Natural killer cell treated with Interleukin-12 subunit alpha and Interleukin-12 subunit beta and Interleukin-15 and Interleukin-18, amount 100 ng/mL, for 72 hours (primary cell): ENCODE measurements around the gene SEC62. TPM values are rescaled to one million over a fixed set of nuclear protein-coding genes. Genes with fewer than 3 reads are reported as not detected.

ENCODE experiments used
- ATAC-seq, 2 donors: fragments of 150-1000 bp; cut with Tn5 transposase in 1 of 2; sonication (Bioruptor Pico), chemical (Tn5 transposase) in 1 of 2; 2 replicates each; pipeline ENCODE4 v1.10.0; 2021
- DNase-seq: peaks from one replicate; pipeline ENCODE4 v3.0.0; 2022; ENCODE audit warnings: low spot score
- H3K27ac Mint-ChIP-seq, 2 donors: 1 replicate in 1 of 2; 2 replicates in 1 of 2; pipeline ENCODE4 v1.8.0; 2022; ENCODE audit warnings: mixed read lengths in 2 of 2, mild to moderate bottlenecking in 1 of 2, moderate library complexity in 1 of 2
- H3K27me3 Mint-ChIP-seq, 2 donors: 1 replicate in 1 of 2; 2 replicates in 1 of 2; pipeline ENCODE4 v1.8.0; 2022; ENCODE audit warnings: mixed read lengths in 2 of 2
- H3K36me3 Mint-ChIP-seq: one replicate; pipeline ENCODE4 v1.8.0; 2022; ENCODE audit warnings: mixed read lengths
- H3K4me1 Mint-ChIP-seq, 2 donors: 1 replicate in 1 of 2; 2 replicates in 1 of 2; pipeline ENCODE4 v1.8.0; 2022; ENCODE audit warnings: low read depth in 2 of 2, mixed read lengths in 2 of 2, mild to moderate bottlenecking in 1 of 2
- H3K4me3 Mint-ChIP-seq: one replicate; pipeline ENCODE4 v1.8.0; 2022; ENCODE audit warnings: mixed read lengths
- H3K9me3 Mint-ChIP-seq: 2 replicates; pipeline ENCODE4 v1.8.0; 2022; ENCODE audit warnings: mixed read lengths
- total RNA-seq, 2 donors: library from RNA; stranded (reverse); gene quantifications; one replicate each; pipeline ENCODE4 v1.2.3, GENCODE V29; 2022

SEC62 gene
- total RNA-seq, 2 donors from 2014 or later = 51.2 to 68.9 TPM

- DNase-seq (no peak), ATAC-seq (no peak)
- H3K4me3 Mint-ChIP-seq = no peak overlapping the region
- H3K36me3 Mint-ChIP-seq = no peaks in the 10 kb centered on the region
- no peak overlapping the region for H3K27ac Mint-ChIP-seq
- H3K4me1 Mint-ChIP-seq = no peaks in the 10 kb centered on the region
- H3K27me3 Mint-ChIP-seq = peaks cover 21 to 27% of the 10 kb centered on the region in 2 donors
- no peaks in the 10 kb centered on the region for H3K9me3 Mint-ChIP-seq
Observed at GRCh38 chr3:169952045-169952444, 14.6 kb upstream of the SEC62 start.

- H3K4me1 Mint-ChIP-seq = no peaks in the 10 kb centered on the region
- H3K27me3 Mint-ChIP-seq = peaks cover 21 to 23% of the 10 kb centered on the region in 2 donors
- no peak overlapping the region for H3K27ac Mint-ChIP-seq
- no peak for ATAC-seq
- DNase-seq = no peak
- no peak overlapping the region for H3K4me3 Mint-ChIP-seq
- no peaks in the 10 kb centered on the region for H3K9me3 Mint-ChIP-seq
- no peaks in the 10 kb centered on the region for H3K36me3 Mint-ChIP-seq
Observed at GRCh38 chr3:169953462-169954141, 13.0 kb upstream of the SEC62 start.

GRCh38 chr3:169954142-169954756 is 12.4 kb upstream of the SEC62 start:
- Mint-ChIP-seq H3K36me3 (no peaks in the 10 kb centered on the region), H3K27ac (no peak overlapping the region), H3K27me3 (peaks cover 24 to 25% of the 10 kb centered on the region in 2 donors), H3K4me1 (no peaks in the 10 kb centered on the region), H3K4me3 (no peak overlapping the region), H3K9me3 (no peaks in the 10 kb centered on the region)
- no peak for ATAC-seq
- DNase-seq = no peak

- Mint-ChIP-seq H3K36me3 (no peaks in the 10 kb centered on the region), H3K27me3 (peaks cover 28% of the 10 kb centered on the region in 2 donors), H3K9me3 (no peaks in the 10 kb centered on the region), H3K4me3 (no peak overlapping the region), H3K27ac (no peak overlapping the region), H3K4me1 (no peaks in the 10 kb centered on the region)
- DNase-seq (no peak), ATAC-seq (no peak)
Observed at GRCh38 chr3:169955406-169955805, 11.2 kb upstream of the SEC62 start.

GRCh38 chr3:169964176-169964575 is 2.4 kb upstream of the SEC62 start:
- Mint-ChIP-seq H3K9me3 (no peaks in the 10 kb centered on the region), H3K27ac (no peak overlapping the region), H3K4me1 (peaks cover 18 to 29% of the 10 kb centered on the region in 2 donors), H3K27me3 (peaks cover 27 to 37% of the 10 kb centered on the region in 2 donors), H3K36me3 (peaks cover 6% of the 10 kb centered on the region), H3K4me3 (peak overlapping the region; percentile 11)
- ATAC-seq (no peak), DNase-seq (no peak)

GRCh38 chr3:169965562-169966427 is 812 bp upstream of the SEC62 start:
- H3K4me3 Mint-ChIP-seq = peak overlapping the region; percentile 90
- no peaks in the 10 kb centered on the region for H3K9me3 Mint-ChIP-seq
- peaks cover 18 to 29% of the 10 kb centered on the region in 2 donors for H3K4me1 Mint-ChIP-seq
- ATAC-seq (no peak), DNase-seq (no peak)
- H3K36me3 Mint-ChIP-seq = peaks cover 6% of the 10 kb centered on the region
- peaks cover 22 to 31% of the 10 kb centered on the region in 2 donors for H3K27me3 Mint-ChIP-seq
- peak overlapping the region; percentile 81 to 87 for H3K27ac Mint-ChIP-seq

- peak overlapping the region; percentile 90 for H3K4me3 Mint-ChIP-seq
- H3K27me3 Mint-ChIP-seq = peaks cover 13 to 18% of the 10 kb centered on the region in 2 donors
- peaks cover 6% of the 10 kb centered on the region for H3K36me3 Mint-ChIP-seq
- ATAC-seq = peak; percentile 86 to 87
- no peak for DNase-seq
- H3K27ac Mint-ChIP-seq = peak overlapping the region; percentile 81 to 87
- peaks cover 23 to 35% of the 10 kb centered on the region in 2 donors for H3K4me1 Mint-ChIP-seq
- no peaks in the 10 kb centered on the region for H3K9me3 Mint-ChIP-seq
Observed at GRCh38 chr3:169966951-169967915, 626 bp downstream of the SEC62 start.

GRCh38 chr3:169968224-169968885 is 1.7 kb downstream of the SEC62 start:
- ATAC-seq (no peak), DNase-seq (no peak)
- Mint-ChIP-seq H3K4me1 (peaks cover 24 to 42% of the 10 kb centered on the region in 2 donors), H3K27ac (peak overlapping the region; percentile 81 to 87), H3K4me3 (peak overlapping the region; percentile 90), H3K36me3 (peaks cover 6% of the 10 kb centered on the region), H3K27me3 (peaks cover 8 to 10% of the 10 kb centered on the region in 2 donors), H3K9me3 (no peaks in the 10 kb centered on the region)

GRCh38 chr3:169969174-169970095 is 2.8 kb downstream of the SEC62 start:
- Mint-ChIP-seq H3K4me1 (peaks cover 28 to 42% of the 10 kb centered on the region in 2 donors), H3K9me3 (no peaks in the 10 kb centered on the region), H3K27me3 (peaks cover 2 to 4% of the 10 kb centered on the region in 2 donors), H3K4me3 (peak overlapping the region; percentile 90), H3K27ac (peak overlapping the region; percentile 81 to 87), H3K36me3 (peaks cover 3% of the 10 kb centered on the region)
- ATAC-seq (no peak), DNase-seq (no peak)

GRCh38 chr3:169970847-169971246 is 4.2 kb downstream of the SEC62 start:
- no peaks in the 10 kb centered on the region for H3K9me3 Mint-ChIP-seq
- no peak overlapping the region for H3K4me3 Mint-ChIP-seq
- no peak overlapping the region for H3K27ac Mint-ChIP-seq
- DNase-seq (no peak), ATAC-seq (no peak)
- H3K36me3 Mint-ChIP-seq = no peaks in the 10 kb centered on the region
- H3K27me3 Mint-ChIP-seq = no peaks in the 10 kb centered on the region
- H3K4me1 Mint-ChIP-seq = peaks cover 29 to 41% of the 10 kb centered on the region in 2 donors

- no peak overlapping the region for H3K4me3 Mint-ChIP-seq
- H3K9me3 Mint-ChIP-seq = no peaks in the 10 kb centered on the region
- ATAC-seq = no peak
- H3K4me1 Mint-ChIP-seq = peaks cover 23 to 35% of the 10 kb centered on the region in 2 donors
- DNase-seq = no peak
- H3K27ac Mint-ChIP-seq = no peak overlapping the region
- H3K27me3 Mint-ChIP-seq = no peaks in the 10 kb centered on the region
- no peaks in the 10 kb centered on the region for H3K36me3 Mint-ChIP-seq
Observed at GRCh38 chr3:169971522-169971921, 4.9 kb downstream of the SEC62 start.

GRCh38 chr3:169980055-169980454 is 13.4 kb downstream of the SEC62 start:
- DNase-seq = no peak
- no peaks in the 10 kb centered on the region for H3K9me3 Mint-ChIP-seq

More at GRCh38 chr3:169980055-169980454, 13.4 kb downstream of the SEC62 start:
- Mint-ChIP-seq H3K27ac (peak overlapping the region in 1 of 2 donors; percentile 17), H3K4me1 (peaks cover 4% of the 10 kb centered on the region in 2 donors), H3K27me3 (no peaks in the 10 kb centered on the region), H3K4me3 (no peak overlapping the region), H3K36me3 (peaks cover 30% of the 10 kb centered on the region)
- ATAC-seq = no peak
